GM18519 (cell line): ENCODE measurements around the gene FTO.

ENCODE experiments used
- ATAC-seq: cut with Tn5 transposase; IDR thresholded peaks from one replicate; pipeline ENCODE4 v1.9.1; 2021; ENCODE audit warnings: mild to moderate bottlenecking, moderate library complexity; ENCODE audit not compliant: unreplicated experiment, low FRiP score

FTO gene

DNA sequence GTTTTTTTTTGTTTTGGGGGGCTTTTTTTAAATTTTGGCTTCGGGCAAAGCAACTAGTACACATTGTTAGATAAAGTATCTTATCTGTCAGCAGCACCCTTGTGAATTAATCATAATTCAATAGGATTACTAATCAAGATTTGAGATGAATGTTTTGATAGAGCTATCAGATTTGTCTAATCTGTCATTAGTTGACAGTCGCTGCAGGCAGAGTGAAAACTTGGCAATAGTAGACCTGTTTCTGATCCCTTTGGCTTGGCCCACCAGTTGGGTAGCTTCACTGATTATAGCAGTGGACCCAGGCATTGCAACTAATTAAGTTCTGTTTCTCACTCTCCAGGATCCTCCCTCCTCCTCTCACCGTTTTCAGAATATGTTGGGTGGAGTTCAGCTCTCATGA is 324.0 kb downstream of the FTO start:
- ATAC-seq: no peak

DNA sequence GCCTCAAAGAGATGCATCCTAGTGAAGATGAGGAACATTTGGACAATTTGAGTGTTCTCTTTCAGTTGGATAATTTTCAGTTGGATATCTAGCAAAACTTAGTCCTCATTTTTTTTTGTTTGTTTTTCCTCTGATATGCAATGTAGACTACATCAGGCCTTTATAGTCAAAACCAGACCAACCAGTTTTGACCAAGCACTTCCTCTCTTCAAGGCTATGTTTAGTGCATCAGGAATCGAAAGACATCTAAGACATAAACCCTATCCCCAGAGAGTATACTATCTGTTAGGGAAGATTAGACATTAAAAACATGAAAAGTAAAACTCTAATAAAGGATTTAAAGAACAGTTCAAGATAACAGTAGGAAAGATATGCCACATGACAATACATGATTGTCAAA is 326.5 kb downstream of the FTO start:
- no peak for ATAC-seq

DNA sequence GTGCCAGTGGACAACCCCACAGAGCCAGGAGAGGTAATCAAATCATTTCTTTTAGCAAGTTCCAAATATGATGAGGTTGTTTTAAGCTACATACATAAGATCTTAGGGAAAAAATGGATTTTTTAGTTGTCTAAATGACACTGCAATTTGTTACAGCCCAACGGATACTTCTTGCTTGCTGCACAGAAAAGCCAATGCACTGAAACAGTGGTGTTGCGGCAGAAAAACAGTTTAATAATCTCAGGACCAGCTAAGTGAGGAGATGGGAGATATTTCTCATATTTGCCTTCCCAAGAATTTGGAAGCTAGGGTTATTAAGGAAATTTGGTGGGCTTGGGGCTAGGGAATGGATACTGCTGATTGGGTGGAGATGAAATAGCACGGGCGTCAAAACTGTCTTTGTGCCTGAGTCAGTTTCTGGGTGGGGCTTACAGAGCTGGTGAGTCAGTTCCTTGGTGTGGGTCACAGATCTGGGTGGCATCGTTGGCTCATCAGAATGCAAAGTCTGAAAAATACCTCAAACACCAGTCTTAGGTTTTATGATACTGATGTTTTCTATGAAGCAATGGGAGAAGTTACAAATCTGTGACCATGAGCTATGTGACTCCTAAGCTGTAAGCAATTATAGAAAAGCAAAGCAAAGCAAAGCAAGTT is 327.3 kb downstream of the FTO start:
- no peak for ATAC-seq

DNA sequence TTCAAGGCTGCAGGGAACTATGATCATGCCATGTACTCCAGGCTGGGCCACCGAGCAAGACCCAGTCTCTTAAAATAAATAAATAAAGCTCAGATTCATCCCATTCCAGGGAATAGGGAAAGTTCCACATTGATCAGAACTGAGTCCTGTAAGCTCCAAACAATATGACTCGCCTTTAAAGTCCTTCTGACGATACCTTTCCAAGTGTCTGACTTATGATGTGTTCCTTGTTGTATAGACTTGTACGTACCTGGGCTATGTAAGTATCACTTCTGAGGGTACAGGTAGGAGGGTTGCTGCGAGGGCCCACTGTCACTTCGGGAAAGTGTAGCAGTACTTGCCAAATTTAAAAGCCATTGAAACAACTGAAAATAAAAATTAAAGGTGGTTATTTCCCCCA is 329.8 kb downstream of the FTO start:
- ATAC-seq: no peak

DNA sequence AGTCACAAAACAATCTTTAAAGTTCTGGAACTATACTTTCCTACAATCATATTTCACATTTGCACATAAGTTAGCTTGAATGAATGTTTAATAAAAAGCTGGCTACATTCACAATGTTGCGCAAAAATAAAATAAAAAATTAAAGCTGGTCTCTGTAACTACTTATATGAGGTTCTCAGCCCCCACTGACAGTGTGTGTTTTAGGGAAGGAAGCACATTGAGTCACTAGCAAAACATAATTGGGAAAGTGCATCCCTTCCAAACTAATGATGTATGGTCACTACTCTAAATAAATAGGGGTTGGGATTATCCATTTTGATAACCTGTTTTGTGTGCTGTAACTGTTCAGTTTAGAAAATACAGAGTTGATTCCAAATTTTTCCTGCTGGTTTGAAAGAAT is 330.7 kb downstream of the FTO start:
- ATAC-seq: no peak

DNA sequence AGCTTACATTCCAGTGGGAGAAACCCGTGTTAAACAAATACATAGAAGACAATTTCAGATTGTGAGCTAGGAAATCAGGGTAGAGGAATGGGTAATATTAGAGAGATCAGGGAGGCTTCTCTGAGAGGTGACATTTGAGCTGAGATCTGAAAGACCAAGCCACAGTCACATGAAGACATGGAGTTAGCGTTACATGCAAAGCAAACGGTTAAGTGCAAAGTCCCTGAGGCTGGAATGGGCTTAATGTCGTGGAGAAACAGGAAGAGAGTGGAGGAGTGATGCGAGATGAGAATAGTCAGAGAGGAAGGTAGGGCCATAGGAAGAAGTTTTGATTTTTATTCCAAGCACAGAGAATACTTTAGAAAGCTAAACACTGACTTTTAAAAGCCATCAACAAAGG is 336.5 kb downstream of the FTO start:
- ATAC-seq: no peak

DNA sequence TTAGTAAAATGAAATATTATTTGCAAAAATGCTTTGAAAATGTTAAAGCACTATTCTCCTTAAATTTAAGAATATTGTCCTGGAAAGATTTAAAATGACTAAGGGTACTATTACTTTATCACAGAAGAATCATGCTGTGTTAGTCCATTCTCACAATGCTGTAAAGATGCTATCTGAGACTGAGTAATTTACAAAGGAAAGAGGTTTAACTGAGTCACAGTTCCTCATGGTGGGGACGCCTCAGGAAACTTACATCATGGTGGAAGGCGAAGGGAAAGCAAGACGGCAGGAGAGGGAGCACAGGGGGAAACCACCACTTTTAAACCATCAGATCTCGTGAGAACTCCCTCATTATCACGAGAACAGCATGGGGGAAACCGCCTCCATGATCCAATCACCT is 337.0 kb downstream of the FTO start:
- no peak for ATAC-seq

DNA sequence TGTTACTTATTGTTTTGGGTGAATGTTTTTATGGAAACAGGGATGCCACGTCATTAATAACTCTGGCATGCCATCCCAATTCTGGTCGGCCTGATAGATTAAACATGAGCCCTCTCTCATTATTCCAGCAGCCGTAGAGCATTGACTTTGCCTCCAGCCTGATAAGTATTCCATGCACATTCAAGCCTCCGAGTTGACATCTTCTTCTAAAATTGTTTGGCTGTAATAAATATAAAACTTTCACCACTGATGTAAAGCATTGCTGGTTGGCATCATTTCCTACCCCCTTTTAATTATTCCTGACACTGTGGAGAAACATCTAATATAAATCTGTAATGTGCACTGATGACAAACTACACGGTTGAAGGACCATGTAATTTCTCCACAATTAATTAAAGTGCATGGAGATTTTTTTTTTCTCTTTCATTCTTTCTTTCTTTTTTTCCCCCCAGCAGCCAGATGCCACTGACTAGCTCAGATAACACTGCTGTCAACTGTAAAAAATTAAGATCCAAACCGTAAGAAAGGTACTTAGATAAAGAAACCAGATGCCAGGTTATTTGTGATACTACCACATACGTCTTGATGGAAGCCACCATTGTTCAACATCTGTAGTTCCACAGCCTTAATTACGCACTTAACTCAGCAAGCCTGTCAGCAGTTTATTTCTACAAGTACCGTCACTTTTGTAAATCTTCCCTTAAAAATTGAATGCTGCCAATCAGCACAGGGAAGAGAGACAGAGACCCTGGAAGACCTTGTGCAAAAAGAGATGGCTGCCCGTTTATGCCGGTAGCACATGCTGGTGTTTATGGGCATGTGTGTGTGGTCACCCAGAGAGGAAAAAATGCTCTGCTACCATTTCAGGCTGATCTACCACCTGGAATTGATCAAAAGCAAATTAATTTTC is 344.9 kb downstream of the FTO start:
- ATAC-seq: no peak

DNA sequence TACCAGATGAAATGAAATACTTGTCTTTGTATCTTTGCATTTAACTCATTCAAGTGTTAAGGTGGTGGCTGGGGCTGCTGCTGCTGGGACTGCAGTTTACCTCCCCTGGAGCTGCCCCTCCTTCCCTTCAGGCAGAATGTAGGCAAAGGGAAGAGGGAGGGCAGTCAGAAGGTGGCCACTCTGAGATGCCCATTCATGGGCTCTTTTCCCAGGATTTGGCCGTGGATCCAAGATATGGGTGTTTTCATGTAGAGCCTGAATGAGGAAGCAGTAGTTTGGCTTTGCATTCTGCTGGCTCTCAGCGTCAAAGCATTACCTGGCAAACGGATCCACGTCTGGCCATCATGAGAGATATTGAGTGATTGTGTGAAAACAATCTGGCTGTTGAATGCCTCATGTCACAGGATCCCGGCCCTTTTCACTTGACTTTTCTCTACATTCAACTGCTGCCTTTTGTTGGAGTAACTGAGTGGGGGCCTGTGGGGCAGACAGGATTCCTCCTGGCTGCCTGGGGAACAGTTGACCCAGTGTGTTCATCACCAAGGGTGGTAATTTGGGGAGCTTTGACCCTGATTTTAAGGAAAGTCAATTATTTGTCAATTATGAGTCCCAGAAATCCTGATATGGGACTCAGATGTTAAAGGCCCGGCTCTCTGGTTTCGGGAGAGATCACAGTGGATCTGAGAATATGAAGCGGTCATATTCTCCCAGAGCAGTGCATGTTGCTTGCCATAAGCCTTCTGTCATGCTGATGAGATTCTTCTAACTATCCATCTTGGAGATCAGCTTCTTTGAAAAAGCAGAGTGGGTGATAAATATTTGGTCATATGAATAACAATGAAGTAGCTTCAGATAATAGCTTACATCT is 345.9 kb downstream of the FTO start:
- no peak for ATAC-seq

DNA sequence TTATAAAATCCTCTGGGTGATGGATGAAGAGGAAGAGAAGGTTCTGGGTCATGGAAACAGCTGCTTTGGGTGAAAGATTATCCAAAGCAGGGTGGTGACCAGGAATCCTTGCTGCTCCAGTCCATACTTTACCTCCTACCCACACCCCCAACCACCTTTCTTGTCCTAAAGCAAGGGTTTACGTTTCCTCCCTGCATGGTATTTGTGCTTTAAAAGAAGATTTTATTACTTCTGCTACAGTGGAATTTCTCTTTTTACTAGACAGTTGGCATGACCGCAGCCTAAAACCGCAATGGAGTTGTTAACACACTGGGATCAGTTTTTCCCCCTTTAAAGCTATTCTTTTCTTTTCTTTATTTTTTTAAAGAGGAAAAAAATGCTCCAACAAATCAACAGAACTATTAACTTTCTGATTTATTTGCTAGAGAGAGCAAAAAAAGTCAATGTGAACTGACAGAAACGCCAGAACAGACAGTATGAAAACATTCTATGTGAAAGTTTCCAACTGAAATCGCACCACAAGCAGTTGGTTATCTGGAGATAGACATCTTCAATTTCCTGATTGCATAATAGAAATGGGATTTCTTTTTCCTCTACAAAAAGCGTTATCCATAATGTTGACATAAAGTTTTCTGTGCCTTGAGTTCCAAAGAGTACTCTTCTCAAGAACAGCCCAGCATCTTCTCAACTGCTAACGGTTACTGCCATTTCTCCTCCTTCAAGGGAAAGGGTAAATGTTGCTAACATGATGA is 346.7 kb downstream of the FTO start:
- no peak for ATAC-seq

DNA sequence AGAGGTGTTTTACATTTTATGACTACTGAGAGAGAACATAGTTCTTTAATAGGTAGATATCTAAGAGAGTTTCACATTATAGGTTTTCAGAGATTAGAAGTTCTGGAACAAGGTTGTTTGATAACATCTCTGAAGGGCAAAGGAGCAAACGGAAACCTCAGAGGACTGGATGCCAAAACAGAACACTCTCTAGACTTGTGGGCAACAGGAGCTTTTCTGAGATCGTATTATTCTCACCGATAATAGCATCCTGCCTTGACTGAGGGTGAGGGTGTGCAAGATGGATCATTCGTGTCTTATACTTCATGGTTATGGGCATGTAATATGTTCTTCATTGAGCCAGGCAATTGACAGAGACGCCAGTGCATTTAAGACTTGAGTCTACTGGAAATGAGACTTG is 347.9 kb downstream of the FTO start:
- ATAC-seq: no peak

DNA sequence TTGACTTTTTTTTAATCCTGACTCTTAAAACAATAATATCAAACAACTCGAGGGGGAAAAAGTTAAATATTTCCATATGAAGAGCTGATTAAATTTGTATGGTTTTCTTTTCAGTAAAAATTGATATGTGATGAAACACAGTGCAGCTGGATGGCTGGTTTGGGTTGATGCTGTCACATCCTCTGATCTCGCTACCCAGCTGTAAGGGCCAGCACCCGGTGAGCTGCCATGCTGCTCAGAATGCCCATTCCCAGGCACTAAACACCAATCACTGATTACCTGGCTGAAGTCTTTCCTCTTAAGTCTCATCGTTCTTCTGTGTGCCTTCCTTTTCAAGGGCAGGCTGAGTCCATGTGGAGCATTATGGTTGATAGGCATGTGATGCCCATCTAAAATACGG is 348.3 kb downstream of the FTO start:
- ATAC-seq: no peak

DNA sequence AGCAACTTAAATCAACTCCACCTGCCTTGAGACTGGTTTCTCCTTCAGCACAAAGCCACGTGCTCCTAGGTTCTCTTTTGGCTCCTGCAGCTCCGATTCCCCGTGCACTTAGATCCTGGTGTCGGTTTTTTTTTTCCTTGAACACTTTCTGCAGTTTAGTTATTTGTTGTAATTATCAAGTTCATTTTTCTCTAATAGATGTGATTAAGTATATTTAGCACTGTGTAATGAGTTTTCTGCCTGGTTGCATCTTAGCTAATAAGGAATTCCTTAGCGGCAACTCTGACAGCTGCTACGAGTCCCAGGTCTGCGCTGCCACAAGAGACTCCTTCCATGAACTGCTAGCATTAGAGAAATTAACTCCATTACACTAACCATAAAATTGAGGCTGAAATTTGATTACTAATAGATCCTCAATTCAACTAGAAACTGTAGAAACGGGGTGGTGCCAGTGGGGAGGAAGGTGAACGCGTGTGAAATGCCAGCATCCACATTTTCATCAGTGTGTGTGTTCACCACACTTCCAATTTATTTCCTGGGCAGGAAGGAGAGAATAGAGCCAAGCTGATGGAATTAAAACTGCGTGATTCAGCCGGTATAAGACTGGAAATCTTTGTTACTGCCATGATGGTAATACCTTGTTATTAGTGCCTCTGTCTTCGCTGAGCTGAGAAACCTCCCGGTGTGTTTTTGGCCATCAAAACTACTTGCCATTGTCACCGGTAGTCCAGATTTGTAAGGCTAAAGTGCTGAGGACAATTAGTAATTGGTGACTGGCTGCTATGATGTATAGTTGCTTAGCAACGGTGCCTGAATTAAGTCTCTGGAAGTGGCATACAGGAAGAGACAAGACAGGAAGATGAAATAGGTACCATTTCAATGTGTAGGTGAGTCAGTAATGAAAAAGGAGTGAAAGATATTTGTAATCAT is 350.2 kb downstream of the FTO start:
- no peak for ATAC-seq

DNA sequence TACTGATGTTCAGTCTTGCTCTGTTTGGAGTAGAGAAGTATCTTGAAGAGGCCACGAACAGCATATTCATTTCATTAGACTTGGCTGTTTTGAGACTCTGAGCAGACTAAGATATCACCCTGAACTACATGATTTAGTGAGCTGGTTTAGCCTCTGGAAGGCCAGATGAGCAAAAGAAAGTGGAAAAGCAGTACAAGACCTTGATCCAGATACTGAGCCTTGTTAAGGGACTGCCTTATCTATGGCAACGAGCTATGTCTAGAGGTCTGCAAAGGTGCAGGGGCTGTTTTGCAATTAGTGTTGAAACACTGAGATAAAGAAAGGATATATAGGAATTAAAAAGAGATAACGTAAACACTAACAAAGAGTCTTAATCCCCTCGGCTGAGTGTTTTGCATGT is 351.2 kb downstream of the FTO start:
- ATAC-seq: no peak

DNA sequence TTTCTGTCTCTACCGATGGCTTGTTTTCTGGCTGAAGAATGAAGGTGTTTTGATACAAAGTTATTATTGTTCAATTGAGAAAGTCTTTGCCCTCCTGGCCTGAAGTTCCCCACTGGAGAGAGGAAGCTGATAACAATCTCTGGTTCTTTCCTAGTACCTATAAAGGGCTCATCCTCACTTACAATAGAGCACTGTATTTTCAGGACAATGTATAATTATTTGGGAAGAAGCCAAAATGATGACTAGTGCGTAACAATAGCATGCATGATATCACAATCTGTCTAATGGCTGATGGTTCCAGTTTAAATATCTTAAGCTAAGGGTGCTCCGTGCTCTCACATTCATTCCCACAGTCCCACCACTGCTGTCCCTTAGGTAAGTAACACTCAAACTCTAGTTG is 351.9 kb downstream of the FTO start:
- no peak for ATAC-seq

DNA sequence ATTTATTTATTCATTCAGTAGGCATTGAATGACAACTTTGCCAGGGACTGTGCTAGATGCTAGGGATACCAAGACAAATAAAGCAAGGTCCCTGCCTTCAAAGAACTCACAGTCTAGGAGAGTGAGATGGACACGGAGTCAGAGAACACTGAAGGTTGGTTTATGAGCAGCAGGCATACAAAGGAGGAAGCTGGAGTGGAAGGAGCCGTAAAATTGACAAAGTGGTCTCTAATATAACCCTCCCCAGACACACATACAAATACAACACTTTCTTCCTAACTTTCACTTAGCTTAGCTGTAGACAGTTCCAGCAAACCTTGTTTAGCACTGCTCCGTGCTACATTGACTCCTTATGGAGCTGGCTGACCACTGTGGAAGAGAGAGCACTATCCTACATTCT is 353.0 kb downstream of the FTO start:
- ATAC-seq: no peak

DNA sequence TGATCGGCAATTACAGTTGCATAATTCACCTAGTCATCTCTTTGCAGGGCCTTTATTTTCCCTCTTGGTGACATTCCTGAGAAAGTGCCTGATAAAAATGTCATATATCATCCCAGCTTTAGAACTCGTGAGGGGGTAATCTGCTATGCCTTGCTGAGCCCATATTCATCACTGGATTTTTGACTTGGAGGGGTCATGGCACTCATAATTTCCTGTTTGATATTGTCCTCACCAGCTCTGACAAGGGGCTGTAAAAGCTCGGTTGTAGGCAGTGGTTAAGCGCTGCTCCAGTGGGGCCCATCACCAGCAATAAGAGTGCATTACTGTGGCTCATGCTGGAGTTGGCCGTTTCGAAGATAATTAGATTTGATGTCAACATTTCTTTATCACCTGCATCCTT is 355.4 kb downstream of the FTO start:
- no peak for ATAC-seq

DNA sequence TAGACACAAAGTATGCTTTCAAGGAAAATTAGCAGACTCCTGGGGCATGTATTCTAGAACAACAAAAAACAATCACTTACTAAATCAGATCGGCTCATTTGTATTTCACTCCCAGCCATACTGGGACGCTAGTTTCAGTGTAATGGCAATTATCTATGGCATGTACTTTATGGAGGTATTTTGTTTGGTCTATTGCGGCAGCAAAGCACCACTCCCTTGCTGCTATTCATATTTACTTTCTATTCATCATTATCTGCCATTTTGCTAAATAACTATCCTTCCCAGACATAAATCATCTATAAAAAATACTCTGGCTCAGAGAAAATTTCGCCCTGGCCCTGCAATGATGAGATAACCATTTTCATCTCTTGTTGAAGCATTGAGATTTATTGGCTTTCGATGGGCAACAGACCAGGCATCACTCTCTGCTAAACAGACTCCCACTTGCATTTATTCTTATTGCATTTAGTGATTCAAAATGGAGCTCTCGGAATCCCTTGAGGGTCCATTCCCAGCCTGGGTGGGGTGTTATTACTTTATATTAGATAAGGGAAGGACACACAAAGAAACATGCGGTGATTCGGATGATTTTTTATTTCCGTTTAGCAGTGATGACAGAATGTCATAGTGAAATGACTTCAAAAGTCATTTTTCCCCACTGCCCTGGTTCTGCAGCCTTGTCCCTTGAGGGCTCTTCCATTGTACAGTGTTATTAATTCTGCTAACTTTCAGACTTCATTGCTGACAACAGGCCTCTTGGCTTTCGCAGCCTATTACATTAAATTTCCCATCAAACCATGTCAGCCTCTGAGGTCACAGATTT is 356.9 kb downstream of the FTO start:
- ATAC-seq: no peak

DNA sequence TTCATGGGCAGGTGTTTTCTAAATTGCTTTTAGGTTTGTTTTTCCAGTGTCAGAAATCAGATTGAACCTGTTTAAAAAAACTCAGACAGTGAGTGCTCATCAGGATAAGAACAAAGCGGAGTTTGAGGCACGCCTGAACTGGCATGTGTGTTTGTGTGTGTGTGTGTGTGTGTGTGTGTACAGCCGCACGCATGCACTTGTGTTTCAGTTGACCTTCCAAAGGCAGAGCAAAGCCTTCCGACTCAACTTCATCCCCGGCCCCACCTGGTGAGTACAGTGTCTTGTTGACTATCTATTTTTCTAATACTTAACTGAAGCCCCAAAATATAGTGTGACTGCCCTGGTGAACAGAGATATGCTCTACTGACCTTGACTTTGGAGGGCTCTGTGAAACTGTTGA is 357.5 kb downstream of the FTO start:
- ATAC-seq: no peak
